Naive thymus-derived CD8-positive, alpha-beta T cell (primary cell): Measurements from ENCODE around the gene NCAPH2. TPM values are rescaled to one million over a fixed set of nuclear protein-coding genes. Genes with fewer than 3 reads are reported as not detected.
"Not testable (repeated sequence)": the region's sequence is repeated elsewhere in the genome, so short reads cannot be mapped to it uniquely, and the experiment has no call there.

Experiments used
- ATAC-seq, 2 donors: fragments of 150-1000 bp; cut with Tn5 transposase in 1 of 2; sonication (Bioruptor Pico), chemical (Tn5 transposase) in 1 of 2; 1 replicate in 1 of 2; 2 replicates in 1 of 2; pipeline ENCODE4 v1.10.0; 2021; ENCODE audit warnings: mild to moderate bottlenecking in 2 of 2, moderate library complexity in 2 of 2
- POLR2A ChIA-PET: fragments of 350-600 bp; sonication (Branson Sonifier 250); formaldehyde crosslinking; loops from one replicate; lab custom pipeline; 2021; ENCODE audit warnings: antibody characterized with exemption; lab: Charles Lee
- DNase-seq, 10 donors: peaks; one replicate each; pipeline versions ENCODE4 v3.0.0 to v3.0.0-alpha.2; 2020 to 2022
- H3K27ac Mint-ChIP-seq, 10 donors: one replicate each; pipeline ENCODE4 v1.8.0; 2020 to 2022; ENCODE audit warnings: mild to moderate bottlenecking in 10 of 10, mixed read lengths in 10 of 10, moderate library complexity in 4 of 10, inconsistent platforms in 1 of 10
- H3K27me3 Mint-ChIP-seq, 5 donors: one replicate each; pipeline ENCODE4 v1.8.0; 2021 to 2022; ENCODE audit warnings: mixed read lengths in 5 of 5
- H3K36me3 Mint-ChIP-seq, 3 donors: one replicate each; pipeline ENCODE4 v1.8.0; 2020 to 2022; ENCODE audit warnings: mixed read lengths in 3 of 3, mild to moderate bottlenecking in 2 of 3, inconsistent platforms in 1 of 3
- H3K4me1 Mint-ChIP-seq, 4 donors: one replicate each; pipeline ENCODE4 v1.8.0; 2021 to 2022; ENCODE audit warnings: mixed read lengths in 4 of 4
- H3K4me3 Mint-ChIP-seq, 10 donors: one replicate each; pipeline ENCODE4 v1.8.0; 2020 to 2022; ENCODE audit warnings: mild to moderate bottlenecking in 10 of 10, mixed read lengths in 10 of 10, moderate library complexity in 6 of 10, inconsistent platforms in 1 of 10
- H3K9me3 Mint-ChIP-seq, 9 donors: one replicate each; pipeline ENCODE4 v1.8.0; 2020 to 2022; ENCODE audit warnings: mixed read lengths in 9 of 9, mild to moderate bottlenecking in 3 of 9, inconsistent platforms in 1 of 9, moderate library complexity in 1 of 9
- polyA plus RNA-seq, 3 donors: library from polyadenylated mRNA; unstranded; fragments of 300-500 nt; fragmentation: Illumina TruSeq; gene quantifications; one replicate each; pipeline ENCODE4 v1.2.3, GENCODE V29; 2021
- total RNA-seq, 8 experiments: library from RNA in 2 of 8; stranded (reverse) in 2 of 8; gene quantifications; one replicate each; pipeline ENCODE4 v1.2.3 and lab custom pipeline; 2021 to 2026

The NCAPH2 gene
- total and polyA plus RNA-seq, 5 experiments from 2014 or later, result 34.8 to 81.9 (median 41.5) TPM

DNA sequence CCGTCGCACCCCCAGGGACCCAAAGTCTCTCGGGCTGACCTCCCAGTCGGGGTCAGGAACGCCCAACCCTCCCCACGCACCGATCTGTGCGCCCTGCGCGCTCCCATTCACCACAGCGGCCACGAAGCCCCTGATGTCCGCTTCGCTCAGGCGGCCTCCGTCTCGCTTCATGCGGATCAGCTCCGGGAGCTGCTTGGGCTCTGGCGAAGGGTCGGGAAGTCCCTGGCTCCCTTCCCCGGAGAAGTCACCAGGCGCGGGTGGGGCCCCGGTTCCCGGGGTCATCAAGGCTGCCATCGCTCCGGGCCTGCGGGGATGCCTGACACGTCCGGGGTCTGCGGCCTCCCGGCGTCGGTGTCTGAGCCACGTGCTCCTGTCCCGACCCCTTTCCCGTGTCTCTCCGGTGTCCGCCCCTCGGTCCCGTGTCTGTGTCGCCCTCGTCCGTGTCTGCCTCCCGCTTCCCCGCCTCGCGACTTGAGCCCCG is 21.4 kb downstream of the NCAPH2 start:
- POLR2A ChIA-PET, result interaction anchor here (0.6 to 6.6 kb wide), 8 partner anchors 9 to 339 kb away, joined by 3 to 121 read pairs (median 9); partner anchors contain the start of genes KLHDC7B, LMF2 and NCAPH2
- H3K4me3 Mint-ChIP-seq, result peak overlapping the region in 8 of 10 donors; percentile 14 to 90 (median 40)
- H3K4me1 Mint-ChIP-seq, result peaks cover 22 to 50% (median 39%) of the 10 kb centered on the region in 4 donors
- peaks cover 0 to 11% (median 0%) of the 10 kb centered on the region in 5 donors for H3K27me3 Mint-ChIP-seq
- ATAC-seq, result no peak
- peak in 2 of 10 donors; percentile 25 to 63 for DNase-seq
- no peaks in the 10 kb centered on the region for H3K9me3 Mint-ChIP-seq
- no peaks in the 10 kb centered on the region for H3K36me3 Mint-ChIP-seq
- peak overlapping the region in 4 of 10 donors; percentile 9 to 81 (median 26) for H3K27ac Mint-ChIP-seq

DNA sequence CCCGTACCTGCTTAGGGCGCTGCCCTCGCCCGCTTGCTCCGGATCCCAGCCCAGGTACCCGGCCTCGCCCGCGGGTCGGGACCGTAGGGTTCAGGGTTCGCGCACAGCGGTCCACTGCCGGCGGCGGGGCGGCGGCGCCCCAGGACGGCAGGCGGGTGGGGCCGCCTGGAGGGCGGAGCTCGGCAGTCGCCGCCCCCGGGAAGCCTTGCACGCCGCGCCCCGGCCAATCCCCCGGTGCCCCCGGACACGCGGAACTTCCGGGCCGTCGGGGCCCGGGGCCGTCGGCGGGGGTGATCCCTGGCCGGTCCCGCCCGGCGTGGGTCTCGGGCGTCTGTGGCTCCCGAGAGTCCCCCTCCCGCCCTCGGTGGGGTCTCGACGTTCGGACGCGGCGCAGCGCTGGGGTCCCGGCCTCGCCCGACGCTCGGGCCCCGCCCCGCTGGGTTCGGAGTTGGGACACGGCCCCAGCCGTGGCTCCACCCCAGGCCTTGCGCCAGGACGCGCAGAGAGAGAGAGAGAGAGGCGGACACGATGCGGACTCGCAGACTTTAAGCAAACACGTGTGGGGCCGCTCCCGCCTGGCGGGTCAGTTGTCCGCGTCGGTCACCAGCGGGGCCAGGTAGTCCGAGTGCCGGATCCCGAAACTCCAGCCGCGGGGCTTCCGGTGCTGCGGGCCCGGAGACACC is 22.0 kb downstream of the NCAPH2 start, which contains the start of gene TYMP:
TSS of gene TYMP (minus strand) at position 116 of the 683 bp plus-strand sequence. CDS start 303 bp downstream, outside the sequence.
- H3K4me1 Mint-ChIP-seq, result peaks cover 20 to 48% (median 34%) of the 10 kb centered on the region in 4 donors
- POLR2A ChIA-PET, result interaction anchor here (0.6 to 6.6 kb wide), 8 partner anchors 8 to 188 kb away, joined by 3 to 121 read pairs (median 9); partner anchors contain the start of genes KLHDC7B, LMF2 and NCAPH2

GRCh38 chr22:50530580-50530876 is 22.5 kb downstream of the NCAPH2 start:
- H3K27ac Mint-ChIP-seq, result peak overlapping the region in 7 of 10 donors; percentile 55 to 97 (median 78)
- H3K27me3 Mint-ChIP-seq, result peaks cover 0 to 11% (median 0%) of the 10 kb centered on the region in 5 donors
- POLR2A ChIA-PET, result interaction anchor here (2.3 kb wide), 1 partner anchor 9 kb away, joined by 12 read pairs; no protein-coding TSS in a partner anchor
- peaks cover 20 to 50% (median 34%) of the 10 kb centered on the region in 4 donors for H3K4me1 Mint-ChIP-seq
- H3K4me3 Mint-ChIP-seq, result peak overlapping the region; percentile 68 to 91 (median 86)
- no peaks in the 10 kb centered on the region for H3K9me3 Mint-ChIP-seq
- ATAC-seq (no peak), DNase-seq (no peak)
- no peaks in the 10 kb centered on the region for H3K36me3 Mint-ChIP-seq

More for the DNA sequence above, 22.0 kb downstream of the NCAPH2 start, which contains the start of gene TYMP:
- ATAC-seq (no peak), DNase-seq (peak in 7 of 10 donors; percentile 37 to 66 (median 47))
- peaks cover 0 to 11% (median 0%) of the 10 kb centered on the region in 5 donors for H3K27me3 Mint-ChIP-seq
- H3K36me3 Mint-ChIP-seq, result no peaks in the 10 kb centered on the region
- H3K4me3 Mint-ChIP-seq, result peak within 1 kb of the TSS; percentile 79 to 91 (median 88)
- no peaks in the 10 kb centered on the region for H3K9me3 Mint-ChIP-seq
- peak within 1 kb of the TSS in 9 of 10 donors; percentile 86 to 97 (median 92) for H3K27ac Mint-ChIP-seq

GRCh38 chr22:50530877-50531545 is 23.0 kb downstream of the NCAPH2 start:
- Mint-ChIP-seq H3K4me3 (peak overlapping the region; percentile 79 to 91 (median 88)), H3K27ac (peak overlapping the region; percentile 80 to 97 (median 91)), H3K9me3 (no peaks in the 10 kb centered on the region), H3K36me3 (no peaks in the 10 kb centered on the region), H3K4me1 (peaks cover 20 to 50% (median 34%) of the 10 kb centered on the region in 4 donors), H3K27me3 (peaks cover 0 to 11% (median 0%) of the 10 kb centered on the region in 5 donors)
- DNase-seq (peak in 8 of 10 donors; percentile 47 to 76 (median 60)), ATAC-seq (peak; percentile 28 to 55)
- POLR2A ChIA-PET, result interaction anchor here (1.3 to 2.3 kb wide), 4 partner anchors 9 to 67 kb away, joined by 3 to 12 read pairs (median 5); no protein-coding TSS in a partner anchor

GRCh38 chr22:50531546-50531961 is 23.5 kb downstream of the NCAPH2 start:
- Mint-ChIP-seq H3K4me1 (peaks cover 20 to 50% (median 33%) of the 10 kb centered on the region in 4 donors), H3K36me3 (no peaks in the 10 kb centered on the region), H3K9me3 (no peaks in the 10 kb centered on the region), H3K27ac (peak overlapping the region in 7 of 10 donors; percentile 90 to 97 (median 95)), H3K27me3 (peaks cover 0 to 11% (median 0%) of the 10 kb centered on the region in 5 donors), H3K4me3 (peak overlapping the region; percentile 79 to 91 (median 88))
- DNase-seq, result peak in 4 of 10 donors; percentile 34 to 71 (median 58)
- POLR2A ChIA-PET, result interaction anchor here (0.6 to 2.3 kb wide), 7 partner anchors 8 to 90 kb away, joined by 3 to 12 read pairs (median 4); no protein-coding TSS in a partner anchor
- peak; percentile 44 to 56 for ATAC-seq

DNA sequence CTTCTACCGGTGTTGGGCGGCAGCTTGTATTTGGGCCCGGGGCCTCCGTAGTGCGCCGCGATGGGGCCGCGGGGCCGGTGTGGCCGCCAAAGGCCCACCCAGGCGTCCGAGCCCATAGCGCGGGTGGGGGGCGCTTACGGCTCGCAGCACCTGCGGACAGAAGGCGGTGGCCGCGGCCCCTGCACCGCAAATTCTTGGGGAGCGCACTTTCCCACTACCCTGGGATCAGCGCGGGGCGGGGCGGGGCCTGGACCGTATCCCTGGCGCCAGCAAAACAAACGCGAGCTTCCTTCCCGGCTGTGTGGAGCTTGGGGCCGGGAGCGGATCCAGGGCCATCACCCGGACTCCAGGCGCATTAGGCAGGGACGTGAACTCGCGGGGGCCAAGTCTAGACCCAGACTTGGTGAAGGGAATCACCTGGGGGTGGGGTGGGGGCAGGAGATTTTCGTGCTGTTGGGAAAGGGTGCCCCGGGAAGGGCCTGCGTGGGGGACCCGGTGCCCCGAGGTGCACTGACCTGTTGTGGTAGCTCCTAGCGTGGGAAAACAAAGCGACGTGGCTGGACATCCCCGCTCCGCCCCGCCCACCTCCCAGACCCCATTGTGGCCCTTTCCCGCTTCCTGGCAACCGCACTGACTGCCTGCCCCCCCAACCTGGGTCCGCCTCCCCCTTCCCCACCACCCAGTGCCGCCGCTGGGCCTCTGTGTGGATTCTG is 24.1 kb downstream of the NCAPH2 start:
- Mint-ChIP-seq H3K9me3 (no peaks in the 10 kb centered on the region), H3K27ac (peak overlapping the region in 6 of 10 donors; percentile 43 to 90 (median 88)), H3K36me3 (no peaks in the 10 kb centered on the region), H3K4me3 (peak overlapping the region; percentile 28 to 91 (median 85)), H3K4me1 (peaks cover 16 to 47% (median 28%) of the 10 kb centered on the region in 4 donors), H3K27me3 (peaks cover 0 to 11% (median 0%) of the 10 kb centered on the region in 5 donors)
- POLR2A ChIA-PET, result interaction anchor here (0.6 to 2.3 kb wide), 11 partner anchors 8 to 290 kb away, joined by 3 to 12 read pairs (median 4); partner anchors contain the start of genes LMF2 and NCAPH2
- no peak for ATAC-seq
- DNase-seq, result peak in 1 of 10 donors; percentile 60

- Mint-ChIP-seq H3K9me3 (no peaks in the 10 kb centered on the region), H3K27ac (peak overlapping the region in 5 of 10 donors; percentile 59 to 89 (median 88)), H3K27me3 (peaks cover 0 to 11% (median 0%) of the 10 kb centered on the region in 5 donors), H3K4me1 (peaks cover 14 to 46% (median 23%) of the 10 kb centered on the region in 4 donors), H3K36me3 (no peaks in the 10 kb centered on the region), H3K4me3 (peak overlapping the region; percentile 28 to 90 (median 58))
- no peak for ATAC-seq
- DNase-seq, result peak in 1 of 10 donors; percentile 30
- POLR2A ChIA-PET, result interaction anchor here (0.6 to 2.3 kb wide), 8 partner anchors 7 to 341 kb away, joined by 3 to 12 read pairs (median 5); partner anchors contain the start of genes KLHDC7B, LMF2 and NCAPH2
Measured at GRCh38 chr22:50532824-50533796, 25.1 kb downstream of the NCAPH2 start.

- H3K9me3 Mint-ChIP-seq, H3K36me3 Mint-ChIP-seq, ATAC-seq: not testable (repeated sequence)
- Mint-ChIP-seq H3K27ac (peak overlapping the region in 4 of 10 donors; percentile 35 to 89 (median 82)), H3K4me1 (peaks cover 10 to 42% (median 18%) of the 10 kb centered on the region in 4 donors), H3K4me3 (peak overlapping the region in 3 of 10 donors; percentile 26 to 71 (median 33)), H3K27me3 (peaks cover 0 to 11% (median 0%) of the 10 kb centered on the region in 5 donors)
- peak in 1 of 10 donors; percentile 42 for DNase-seq
- POLR2A ChIA-PET, result interaction anchor here (1.2 to 7.5 kb wide), 3 partner anchors 7 to 26 kb away, joined by 5 to 121 read pairs (median 6); partner anchors contain the start of genes LMF2, NCAPH2, SCO2 and TYMP
Measured at GRCh38 chr22:50533856-50534711, 26.1 kb downstream of the NCAPH2 start.

- no peak for ATAC-seq
- Mint-ChIP-seq H3K9me3 (no peaks in the 10 kb centered on the region), H3K4me1 (peaks cover 12 to 51% (median 27%) of the 10 kb centered on the region in 4 donors), H3K36me3 (no peaks in the 10 kb centered on the region), H3K27me3 (peaks cover 0 to 11% (median 0%) of the 10 kb centered on the region in 5 donors), H3K4me3 (no peak overlapping the region), H3K27ac (no peak overlapping the region)
- no peak for DNase-seq
- POLR2A ChIA-PET, result interaction anchor here (2.0 to 7.5 kb wide), 2 partner anchors 8 to 13 kb away, joined by 6 to 121 read pairs; partner anchors contain the start of genes SCO2 and TYMP
Measured at GRCh38 chr22:50535113-50535512, 27.1 kb downstream of the NCAPH2 start.
